Measurements from ENCODE around the gene NBAS. TPM values are rescaled to one million over a fixed set of nuclear protein-coding genes. Genes with fewer than 3 reads are reported as not detected.

The NBAS gene
- total and polyA plus RNA-seq, 2 donors (not counting 3 experiments of a cell fraction or from before 2014, with no cell fraction given): 29.4 to 43.0 TPM

GRCh38 chr2:15306706-15307105 is 254.4 kb downstream of the NBAS start:
- DNase-seq (ENCODE audit: low read depth, low spot score) (no peak), FAIRE-seq (no peak)
- H3K36me3 ChIP-seq (ENCODE audit: control insufficient read depth in 2 of 2, extremely low read depth in 1 of 2, insufficient read depth in 2 of 2, low read length in 2 of 2): peaks cover 2 to 7% of the 10 kb centered on the region in 2 experiments
- no peaks in the 10 kb centered on the region for H3K4me1 ChIP-seq (ENCODE audit: control insufficient read depth, extremely low read depth, insufficient read depth, low read length)
- H3K79me2 ChIP-seq (ENCODE audit: control insufficient read depth, insufficient read depth, low read length): no peaks in the 10 kb centered on the region
- H3K9ac ChIP-seq (replicated peaks; ENCODE audit: extremely low read depth, insufficient read depth, low read length): no peak overlapping the region
- no TSS peak for BruUV-seq (replicated peaks)
- CTCF ChIA-PET: no interaction called here
- POLR2A ChIA-PET: no interaction called here
- no peak overlapping the region for H3K4me3 ChIP-seq (replicated peaks in 1 of 3; ENCODE audit: insufficient read depth in 1 of 3, low read depth in 1 of 3, low read length in 3 of 3)
- no peak overlapping the region for H3K4me2 ChIP-seq (ENCODE audit: insufficient read depth, low read length)
- no peaks in the 10 kb centered on the region for H4K20me1 ChIP-seq (replicated peaks; ENCODE audit: control insufficient read depth, extremely low read depth, insufficient read depth, low read length)
- TF ChIP-seq POLR2A (IDR thresholded peaks at IDR 0.05; ENCODE audit: low read depth, low read length) (no peak), POLR2AphosphoS5 (IDR thresholded peaks at IDR 0.05; ENCODE audit: insufficient read depth, low read depth, low read length) (no peak), MAX (IDR thresholded peaks at IDR 0.05; ENCODE audit: insufficient read depth, insufficient read length) (no peak), JUN (IDR thresholded peaks at IDR 0.05; ENCODE audit: borderline replicate concordance, insufficient read depth, insufficient read length, low read depth) (no peak), GATA2 (IDR thresholded peaks at IDR 0.05; ENCODE audit: insufficient read depth, insufficient read length, low read depth, low read length) (no peak), CTCF (IDR thresholded peaks at IDR 0.05; ENCODE audit: extremely low read depth in 1 of 2, insufficient read depth in 1 of 2, low read depth in 1 of 2, low read length in 2 of 2) (no peak), MYC (IDR thresholded peaks at IDR 0.05; ENCODE audit: low read depth, low read length) (no peak), EZH2 (IDR thresholded peaks at IDR 0.05; ENCODE audit: borderline replicate concordance, low read depth, low read length, severe bottlenecking) (no peak), FOS (IDR thresholded peaks at IDR 0.05; ENCODE audit: borderline replicate concordance, insufficient read depth, low read length) (no peak)
- no peak overlapping the region for H3K27ac ChIP-seq (ENCODE audit: insufficient read depth, low read depth, low read length)
- H3K9me1 ChIP-seq (replicated peaks; ENCODE audit: control insufficient read depth, extremely low read depth, insufficient read depth, low read length): no peaks in the 10 kb centered on the region
- H2AFZ ChIP-seq (ENCODE audit: low read depth, low read length): no peak overlapping the region
- intact Hi-C loops (cut with micrococcal nuclease) (no loop called here), dilution Hi-C loops (cut with MboI; ENCODE audit: extremely low pct_ligation_motif_present, low sequenced_read_pairs) (no loop called here)
- no peaks in the 10 kb centered on the region for H3K9me3 ChIP-seq (replicated peaks; ENCODE audit: control insufficient read depth, insufficient read depth, low read length)
- no peaks in the 10 kb centered on the region for H3K27me3 ChIP-seq (ENCODE audit: control insufficient read depth in 2 of 2, insufficient read depth in 2 of 2, low read length in 2 of 2)

Measured in endothelial cell of umbilical vein (primary cell).